C4-2B (cell line): ENCODE results near the gene TTC28.

Source experiments
- ZFX ChIP-seq: fragments of 450-650 bp; IDR thresholded peaks from 2 replicates; pipeline ENCODE4 v1.6.1; 2017
- TF ChIP-seq, protein P1 (sequence below): fragments of 450-650 bp; conservative IDR thresholded peaks from 2 replicates; pipeline ENCODE4 v1.5.1; 2017; ENCODE audit warnings: mild to moderate bottlenecking

- TF ChIP-seq, protein P1, sequence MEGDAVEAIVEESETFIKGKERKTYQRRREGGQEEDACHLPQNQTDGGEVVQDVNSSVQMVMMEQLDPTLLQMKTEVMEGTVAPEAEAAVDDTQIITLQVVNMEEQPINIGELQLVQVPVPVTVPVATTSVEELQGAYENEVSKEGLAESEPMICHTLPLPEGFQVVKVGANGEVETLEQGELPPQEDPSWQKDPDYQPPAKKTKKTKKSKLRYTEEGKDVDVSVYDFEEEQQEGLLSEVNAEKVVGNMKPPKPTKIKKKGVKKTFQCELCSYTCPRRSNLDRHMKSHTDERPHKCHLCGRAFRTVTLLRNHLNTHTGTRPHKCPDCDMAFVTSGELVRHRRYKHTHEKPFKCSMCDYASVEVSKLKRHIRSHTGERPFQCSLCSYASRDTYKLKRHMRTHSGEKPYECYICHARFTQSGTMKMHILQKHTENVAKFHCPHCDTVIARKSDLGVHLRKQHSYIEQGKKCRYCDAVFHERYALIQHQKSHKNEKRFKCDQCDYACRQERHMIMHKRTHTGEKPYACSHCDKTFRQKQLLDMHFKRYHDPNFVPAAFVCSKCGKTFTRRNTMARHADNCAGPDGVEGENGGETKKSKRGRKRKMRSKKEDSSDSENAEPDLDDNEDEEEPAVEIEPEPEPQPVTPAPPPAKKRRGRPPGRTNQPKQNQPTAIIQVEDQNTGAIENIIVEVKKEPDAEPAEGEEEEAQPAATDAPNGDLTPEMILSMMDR = no peak
- no peak for TF ChIP-seq ZFX
Measured at GRCh38 chr22:28005513-28005912, 674.1 kb downstream of the TTC28 start.
